GM21360 (cell line): ENCODE measurements around the gene PRSS58.

Experiments
- ATAC-seq: cut with Tn5 transposase; IDR thresholded peaks from one replicate; pipeline ENCODE4 v1.9.1; 2021; ENCODE audit warnings: mild to moderate bottlenecking, moderate library complexity; ENCODE audit not compliant: unreplicated experiment

The PRSS58 gene

DNA sequence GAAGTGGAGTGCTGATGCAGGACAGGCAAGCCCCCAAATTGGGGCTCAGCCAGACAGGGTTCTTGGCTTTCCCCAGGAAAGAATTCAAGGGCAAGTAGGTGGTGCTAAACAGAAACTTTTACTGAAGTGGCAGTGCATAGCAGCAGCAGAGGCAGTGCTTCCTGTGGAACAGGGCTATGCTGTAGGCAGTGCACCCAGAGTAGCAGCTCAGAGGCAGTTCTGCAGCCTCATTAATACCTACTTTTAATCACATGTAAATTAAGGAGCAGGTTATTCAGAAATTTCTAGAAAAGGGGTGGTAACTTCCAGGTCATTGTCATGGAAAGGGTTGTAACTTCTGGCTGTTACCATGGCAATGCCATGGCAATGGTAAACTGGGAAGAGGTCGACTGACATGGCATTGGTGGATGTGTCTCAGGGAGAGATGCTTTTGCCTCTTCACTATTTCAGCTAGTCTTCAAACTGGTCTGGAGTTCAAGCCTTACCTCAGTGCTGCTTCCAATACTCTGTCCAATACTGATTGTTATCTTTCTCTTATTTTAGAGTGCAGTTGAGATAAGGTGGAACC, 29.2 kb downstream of the PRSS58 start:
- no peak for ATAC-seq
